Gastroesophageal sphincter (tissue), 4 donors: ENCODE measurements around the gene CYBA. TPM values are rescaled to one million over a fixed set of nuclear protein-coding genes. Genes with fewer than 3 reads are reported as not detected.
A peak's percentile ranks its signal among the peaks of the same experiment; 100 is the strongest.

ENCODE experiments used
- ATAC-seq: fragments of 150-250 bp; one replicate; pipeline ENCODE4 v1.9.1; 2016; ENCODE audit warnings: mild to moderate bottlenecking, moderate library complexity
- H3K27ac ChIP-seq, 4 donors: fragments of 200-600 bp; sonication (generic) in 3 of 4; 1 replicate in 3 of 4; 2 replicates in 1 of 4; pipeline ENCODE4 v1.5.1; 2016 to 2019
- H3K27me3 ChIP-seq: fragments of 200-600 bp; sonication (generic); one replicate; pipeline ENCODE4 v1.5.1; 2019
- H3K36me3 ChIP-seq, 2 donors: fragments of 200-600 bp; sonication (generic); one replicate each; pipeline ENCODE4 v1.5.1; 2019; ENCODE audit warnings: control low read depth in 1 of 2
- H3K4me1 ChIP-seq, 3 donors: fragments of 200-600 bp; sonication (generic); 1 replicate in 2 of 3; 2 replicates in 1 of 3; pipeline ENCODE4 v1.5.1; 2016 to 2019; ENCODE audit warnings: control low read depth in 2 of 3
- H3K4me3 ChIP-seq, 2 donors: fragments of 200-600 bp; sonication (generic); one replicate each; pipeline ENCODE4 v1.5.1; 2019; ENCODE audit warnings: mild to moderate bottlenecking in 1 of 2, moderate library complexity in 1 of 2
- H3K9me3 ChIP-seq, 3 donors: fragments of 200-600 bp; sonication (generic); one replicate each; pipeline ENCODE4 v1.5.1; 2017 to 2019; ENCODE audit warnings: control low read depth in 2 of 3
- EP300 ChIP-seq: sonication (generic); formaldehyde crosslinking; IDR thresholded peaks from one replicate; pipeline ENCODE4 v1.6.1; 2017; ENCODE audit warnings: antibody characterized with exemption, mild to moderate bottlenecking
- POLR2A ChIP-seq, 2 donors: fragments of 450-650 bp; IDR thresholded peaks; one replicate each; pipeline ENCODE4 v1.6.1; 2017; ENCODE audit warnings: antibody characterized with exemption in 2 of 2, mild to moderate bottlenecking in 2 of 2, moderate library complexity in 1 of 2
- POLR2AphosphoS5 ChIP-seq: sonication (generic); formaldehyde crosslinking; IDR thresholded peaks from one replicate; pipeline ENCODE4 v1.6.1; 2017; ENCODE audit warnings: antibody characterized with exemption
- WGBS, 2 donors: methylation state at CpG; one replicate each; pipeline ENCODE4 v1.1.5; 2018; ENCODE audit warnings: low coverage in 1 of 2; 5-methylcytosine and 5-hydroxymethylcytosine counted together
- total RNA-seq, 4 donors: library from RNA; depleted of rRNA; stranded (reverse); fragments of >200 nt; gene quantifications; one replicate each; pipeline ENCODE4 v1.1.0, GENCODE V29; 2016
- TF ChIP-seq, protein P1 (sequence below), 4 experiments: fragments of 200-600 bp in 2 of 4; fragments of 450-650 bp in 2 of 4; sonication (generic) in 1 of 4; IDR thresholded peaks; one replicate each; pipeline ENCODE4 v1.5.1; 2017 to 2019; ENCODE audit warnings: antibody characterized with exemption in 4 of 4, mild to moderate bottlenecking in 2 of 4, moderate library complexity in 2 of 4

CYBA gene
- total RNA-seq, 4 donors from 2014 or later = 19.9 to 135 (median 79.1) TPM

DNA sequence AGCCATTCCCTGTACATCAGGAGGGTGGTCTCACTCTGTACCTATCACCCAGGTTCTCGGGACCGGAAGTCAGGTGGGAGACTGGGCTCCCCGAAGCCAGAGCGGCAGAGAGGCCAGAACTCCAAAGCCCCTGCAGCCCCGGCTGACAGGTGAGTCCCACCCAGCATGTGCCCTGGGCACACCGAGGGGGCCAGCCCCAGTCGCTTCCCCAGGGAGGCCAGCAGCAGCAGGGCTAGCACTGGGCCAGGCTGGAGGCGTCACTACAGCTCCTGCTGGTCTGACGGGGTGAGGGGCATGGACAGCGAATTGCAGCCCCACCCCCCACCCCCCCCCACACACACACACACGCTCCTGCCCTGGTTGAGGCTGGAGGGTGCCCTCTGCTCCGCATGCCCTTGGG, 20.4 kb downstream of the CYBA start:
- Histone ChIP-seq H3K27me3 (peaks cover 19% of the 10 kb centered on the region), H3K4me1 (peaks cover 0 to 19% (median 3%) of the 10 kb centered on the region in 3 donors), H3K9me3 (no peaks in the 10 kb centered on the region), H3K4me3 (no peak overlapping the region), H3K36me3 (peaks cover 0 to 85% of the 10 kb centered on the region in 2 donors), H3K27ac (no peak overlapping the region)
- ATAC-seq = no peak
- TF ChIP-seq, protein P1, sequence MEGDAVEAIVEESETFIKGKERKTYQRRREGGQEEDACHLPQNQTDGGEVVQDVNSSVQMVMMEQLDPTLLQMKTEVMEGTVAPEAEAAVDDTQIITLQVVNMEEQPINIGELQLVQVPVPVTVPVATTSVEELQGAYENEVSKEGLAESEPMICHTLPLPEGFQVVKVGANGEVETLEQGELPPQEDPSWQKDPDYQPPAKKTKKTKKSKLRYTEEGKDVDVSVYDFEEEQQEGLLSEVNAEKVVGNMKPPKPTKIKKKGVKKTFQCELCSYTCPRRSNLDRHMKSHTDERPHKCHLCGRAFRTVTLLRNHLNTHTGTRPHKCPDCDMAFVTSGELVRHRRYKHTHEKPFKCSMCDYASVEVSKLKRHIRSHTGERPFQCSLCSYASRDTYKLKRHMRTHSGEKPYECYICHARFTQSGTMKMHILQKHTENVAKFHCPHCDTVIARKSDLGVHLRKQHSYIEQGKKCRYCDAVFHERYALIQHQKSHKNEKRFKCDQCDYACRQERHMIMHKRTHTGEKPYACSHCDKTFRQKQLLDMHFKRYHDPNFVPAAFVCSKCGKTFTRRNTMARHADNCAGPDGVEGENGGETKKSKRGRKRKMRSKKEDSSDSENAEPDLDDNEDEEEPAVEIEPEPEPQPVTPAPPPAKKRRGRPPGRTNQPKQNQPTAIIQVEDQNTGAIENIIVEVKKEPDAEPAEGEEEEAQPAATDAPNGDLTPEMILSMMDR (IDR thresholded peaks at IDR 0.05) = no peak
- no peak for TF ChIP-seq EP300
- no peak for TF ChIP-seq POLR2A (IDR thresholded peaks at IDR 0.05)
- no peak for TF ChIP-seq POLR2AphosphoS5
- 83% methylated on average over 6 of the region's 12 CpGs; no CpG with 5 or more reads in 1 of the 2 donors for WGBS, 2 donors

DNA sequence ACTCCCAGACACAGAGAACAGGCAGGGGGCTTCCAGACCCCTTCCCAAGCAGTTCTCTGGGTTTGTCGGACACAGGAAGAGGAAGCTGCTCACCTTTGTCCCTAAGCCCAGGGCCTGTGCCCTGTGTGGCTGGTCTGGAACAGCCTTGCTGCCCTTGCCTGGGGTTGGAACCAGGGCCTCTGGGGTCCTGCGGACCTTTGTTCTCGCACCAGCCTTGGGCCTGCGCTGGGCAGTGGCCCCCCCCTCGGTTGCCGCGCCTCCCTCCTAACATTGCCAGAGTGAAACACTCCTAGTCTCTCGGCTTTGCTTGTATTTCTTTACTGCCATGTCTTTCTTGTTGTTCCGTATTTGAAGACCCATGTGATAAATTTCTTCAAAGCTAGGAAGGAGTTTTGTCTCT, 21.0 kb downstream of the CYBA start:
- Histone ChIP-seq H3K9me3 (no peaks in the 10 kb centered on the region), H3K4me3 (no peak overlapping the region), H3K27me3 (peaks cover 13% of the 10 kb centered on the region), H3K4me1 (peaks cover 0 to 13% (median under 1%) of the 10 kb centered on the region in 3 donors), H3K27ac (no peak overlapping the region), H3K36me3 (peaks cover 0 to 91% of the 10 kb centered on the region in 2 donors)
- no peak for ATAC-seq
- TF ChIP-seq POLR2A (IDR thresholded peaks at IDR 0.05) (no peak), POLR2AphosphoS5 (no peak), EP300 (no peak)
- TF ChIP-seq, protein P1 (IDR thresholded peaks at IDR 0.05) = no peak
- 82% methylated on average over 9 of the region's 9 CpGs; no CpG with 5 or more reads in 1 of the 2 donors for WGBS, 2 donors

DNA sequence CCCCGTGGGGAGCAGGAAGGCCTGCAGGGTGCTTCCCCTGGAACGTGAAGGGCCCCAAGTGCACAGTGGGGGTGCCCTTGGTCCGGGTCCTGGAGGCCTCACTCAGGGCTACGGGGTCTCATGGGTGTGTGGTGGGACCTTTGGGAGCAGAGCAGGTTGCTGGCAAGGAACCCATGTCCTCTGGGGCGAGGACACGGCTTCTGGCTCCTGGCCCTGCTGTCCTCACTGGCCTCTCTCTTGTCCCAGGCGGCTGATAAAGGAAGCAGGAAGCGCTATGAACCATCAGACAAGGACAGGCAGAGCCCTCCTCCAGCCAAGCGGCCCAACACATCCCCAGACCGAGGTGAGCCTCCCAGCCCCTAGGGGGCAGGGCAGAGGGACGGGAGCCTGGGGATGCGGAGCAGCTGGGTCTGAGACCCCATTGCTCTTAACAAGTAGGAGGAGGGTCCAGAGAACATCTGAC, 22.3 kb downstream of the CYBA start:
- Histone ChIP-seq H3K27ac (no peak overlapping the region), H3K4me1 (peaks cover 0 to under 1% (median 0%) of the 10 kb centered on the region in 3 donors), H3K36me3 (peaks cover 0 to 100% of the 10 kb centered on the region in 2 donors), H3K27me3 (peaks cover under 1% of the 10 kb centered on the region), H3K9me3 (no peaks in the 10 kb centered on the region), H3K4me3 (no peak overlapping the region)
- TF ChIP-seq, protein P1 (IDR thresholded peaks at IDR 0.05) = peak in 1 of 4 experiments; percentile 4
- no peak for TF ChIP-seq EP300
- peak; percentile 28 for ATAC-seq
- 40% methylated on average over 2 of the region's 12 CpGs; no CpG with 5 or more reads in 1 of the 2 donors for WGBS, 2 donors

DNA sequence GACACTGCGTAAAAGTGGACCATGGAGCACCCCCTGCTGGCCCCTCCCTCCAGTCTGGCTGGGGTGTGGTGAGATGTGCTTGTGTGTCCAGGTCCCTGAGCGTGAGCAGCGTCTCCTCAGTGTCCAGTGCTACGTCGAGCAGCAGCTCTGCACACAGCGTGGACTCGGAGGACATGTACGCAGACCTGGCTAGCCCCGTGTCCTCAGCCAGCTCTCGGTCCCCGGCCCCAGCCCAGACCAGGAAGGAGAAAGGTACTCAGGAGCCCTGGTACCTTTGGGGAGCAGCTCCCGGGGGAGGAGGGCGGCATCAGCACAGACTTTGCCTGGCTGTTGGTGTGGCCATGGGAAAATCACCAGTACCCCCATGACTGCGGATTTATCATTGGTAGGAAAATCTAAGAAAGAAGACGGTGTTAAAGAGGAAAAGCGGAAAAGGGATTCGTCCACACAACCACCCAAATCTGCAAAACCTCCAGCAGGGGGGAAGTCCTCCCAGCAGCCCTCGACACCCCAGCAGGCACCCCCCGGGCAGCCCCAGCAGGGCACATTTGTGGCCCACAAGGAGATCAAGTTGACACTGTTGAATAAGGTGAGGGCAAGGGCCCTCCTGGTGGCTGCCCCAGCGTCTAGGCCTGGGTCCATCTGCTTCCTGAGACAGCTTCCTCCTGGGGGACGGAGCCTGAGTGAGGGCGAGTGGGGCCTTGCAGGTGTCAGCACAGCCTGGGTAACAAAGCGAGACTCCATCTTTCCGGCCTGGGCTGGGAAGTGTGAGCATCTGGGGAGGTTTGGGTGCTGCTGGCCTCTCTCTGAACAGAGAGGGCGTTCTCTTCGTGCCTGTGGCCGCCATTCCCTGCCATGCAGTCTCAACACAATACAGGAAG, 23.1 kb downstream of the CYBA start:
- 97% methylated on average over 4 of the region's 27 CpGs; no CpG with 5 or more reads in 1 of the 2 donors for WGBS, 2 donors
- Histone ChIP-seq H3K9me3 (no peaks in the 10 kb centered on the region), H3K27ac (no peak overlapping the region), H3K4me1 (no peaks in the 10 kb centered on the region), H3K4me3 (no peak overlapping the region), H3K27me3 (no peaks in the 10 kb centered on the region), H3K36me3 (peaks cover 0 to 100% of the 10 kb centered on the region in 2 donors)
- TF ChIP-seq EP300 (no peak), POLR2A (IDR thresholded peaks at IDR 0.05) (no peak), POLR2AphosphoS5 (no peak)
- TF ChIP-seq, protein P1 (IDR thresholded peaks at IDR 0.05) = no peak
- ATAC-seq = no peak
